Kidney (tissue), 14 donors: Measurements from ENCODE around the gene PATE2. TPM values are rescaled to one million over a fixed set of nuclear protein-coding genes. Genes with fewer than 3 reads are reported as not detected.

Source experiments
- DNase-seq, 5 donors: peaks; one replicate each; pipeline ENCODE4 v3.0.0-alpha.2; 2013 to 2020
- FAIRE-seq: peaks from 2 replicates; lab custom pipeline; 2012; peaks lifted over from hg19 to GRCh38; lab: Jason Lieb, UNC
- H3K27ac ChIP-seq, 2 donors: one replicate each; pipeline ENCODE4 v1.7.0; 2013; ENCODE audit warnings: low read depth in 2 of 2, low read length in 2 of 2, inconsistent platforms in 1 of 2
- H3K27me3 ChIP-seq: one replicate; pipeline ENCODE4 v1.7.1; 2013; ENCODE audit warnings: low read length, inconsistent platforms; ENCODE audit not compliant: control insufficient read depth, insufficient read depth
- H3K36me3 ChIP-seq, 3 donors: one replicate each; pipeline versions ENCODE4 v1.7.0 to v1.7.1; 2013; ENCODE audit warnings: low read length in 3 of 3, control low read depth in 1 of 3, inconsistent platforms in 1 of 3; ENCODE audit not compliant: insufficient read depth in 3 of 3, control insufficient read depth in 2 of 3
- H3K4me1 ChIP-seq, 3 donors: one replicate each; pipeline versions ENCODE4 v1.7.0 to v1.7.1; 2013; ENCODE audit warnings: low read length in 3 of 3, inconsistent platforms in 1 of 3, low read depth in 1 of 3; ENCODE audit not compliant: control insufficient read depth in 2 of 3, insufficient read depth in 2 of 3
- H3K4me3 ChIP-seq, 3 donors: one replicate each; pipeline versions ENCODE4 v1.7.0 to v1.8.1; 2013; ENCODE audit warnings: low read length in 3 of 3, control low read depth in 1 of 3, inconsistent platforms in 1 of 3
- H3K9ac ChIP-seq, 3 donors: one replicate each; pipeline versions ENCODE4 v1.7.0 to v1.7.1; 2013; ENCODE audit warnings: low read length in 3 of 3, control low read depth in 1 of 3, inconsistent platforms in 1 of 3
- H3K9me3 ChIP-seq, 3 donors: one replicate each; pipeline versions ENCODE4 v1.7.0 to v1.7.1; 2013; ENCODE audit warnings: low read length in 3 of 3, control low read depth in 1 of 3, inconsistent platforms in 1 of 3; ENCODE audit not compliant: control insufficient read depth in 2 of 3, insufficient read depth in 1 of 3
- intact Hi-C: fragments of 100-400 bp; cut with DNase I; formaldehyde crosslinking; loops from one replicate; pipeline ENCODE4 v1.11.1; 2022
- polyA plus RNA-seq: library from polyadenylated mRNA; stranded (reverse); fragments of 350-450 nt; fragmentation: Illumina TruSeq; extraction: RNeasy Lipid Tissue Mini Kit (QIAGEN cat#74804); gene quantifications from one replicate; pipeline ENCODE4 v1.2.3, GENCODE V29; 2014; ENCODE audit warnings: low read depth, low replicate concordance; ENCODE audit not compliant: insufficient read depth
- total RNA-seq: library from RNA; stranded (reverse); fragmentation: NEBNext Ultra II Directional; extraction: Animal tissue kit (Norgen Biotek cat#: 25700); gene quantifications from one replicate; pipeline ENCODE4 v1.2.1, GENCODE V29; 2021
- TF ChIP-seq, protein P1 (sequence below): IDR thresholded peaks from 3 replicates; pipeline ENCODE4 v1.5.1; 2012; ENCODE audit warnings: mild to moderate bottlenecking, moderate library complexity, borderline replicate concordance; ENCODE audit not compliant: insufficient read depth; ENCODE audit errors: extremely low read depth
- donor health status: control.
- donor health status: control.
- donor health status: control.
- donor health status: control.
- donor health status: control.
- donor health status: DM: yes; HTN: yes; CAD: no.
- donor health status: Normal renal cell carcinoma (clear cell type).

PATE2 gene
- total and polyA plus RNA-seq, 2 donors from 2014 or later, result not detected

- Histone ChIP-seq H3K9ac (no peak overlapping the region), H3K4me3 (no peak overlapping the region), H3K36me3 (no peaks in the 10 kb centered on the region), H3K9me3 (peaks cover 0 to 20% (median 2%) of the 10 kb centered on the region in 3 donors), H3K27ac (no peak overlapping the region), H3K4me1 (no peaks in the 10 kb centered on the region), H3K27me3 (no peaks in the 10 kb centered on the region)
- FAIRE-seq (no peak), DNase-seq (no peak)
- TF ChIP-seq, protein P1, sequence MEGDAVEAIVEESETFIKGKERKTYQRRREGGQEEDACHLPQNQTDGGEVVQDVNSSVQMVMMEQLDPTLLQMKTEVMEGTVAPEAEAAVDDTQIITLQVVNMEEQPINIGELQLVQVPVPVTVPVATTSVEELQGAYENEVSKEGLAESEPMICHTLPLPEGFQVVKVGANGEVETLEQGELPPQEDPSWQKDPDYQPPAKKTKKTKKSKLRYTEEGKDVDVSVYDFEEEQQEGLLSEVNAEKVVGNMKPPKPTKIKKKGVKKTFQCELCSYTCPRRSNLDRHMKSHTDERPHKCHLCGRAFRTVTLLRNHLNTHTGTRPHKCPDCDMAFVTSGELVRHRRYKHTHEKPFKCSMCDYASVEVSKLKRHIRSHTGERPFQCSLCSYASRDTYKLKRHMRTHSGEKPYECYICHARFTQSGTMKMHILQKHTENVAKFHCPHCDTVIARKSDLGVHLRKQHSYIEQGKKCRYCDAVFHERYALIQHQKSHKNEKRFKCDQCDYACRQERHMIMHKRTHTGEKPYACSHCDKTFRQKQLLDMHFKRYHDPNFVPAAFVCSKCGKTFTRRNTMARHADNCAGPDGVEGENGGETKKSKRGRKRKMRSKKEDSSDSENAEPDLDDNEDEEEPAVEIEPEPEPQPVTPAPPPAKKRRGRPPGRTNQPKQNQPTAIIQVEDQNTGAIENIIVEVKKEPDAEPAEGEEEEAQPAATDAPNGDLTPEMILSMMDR, result no peak
- intact Hi-C loops, result no loop called here
Observed at GRCh38 chr11:125799808-125800207, 21.2 kb upstream of the PATE2 start.

- Histone ChIP-seq H3K27ac (no peak overlapping the region), H3K4me1 (no peaks in the 10 kb centered on the region), H3K9ac (no peak overlapping the region), H3K27me3 (no peaks in the 10 kb centered on the region), H3K9me3 (peaks cover 0 to 18% (median 2%) of the 10 kb centered on the region in 3 donors), H3K36me3 (no peaks in the 10 kb centered on the region), H3K4me3 (no peak overlapping the region)
- intact Hi-C loops, result no loop called here
- FAIRE-seq, result no peak
- TF ChIP-seq, protein P1, result no peak
- DNase-seq, result no peak
Observed at GRCh38 chr11:125797641-125798040, 19.0 kb upstream of the PATE2 start.

GRCh38 chr11:125790825-125791224 lies 12.2 kb upstream of the PATE2 start:
- Histone ChIP-seq H3K27ac (no peak overlapping the region), H3K27me3 (no peaks in the 10 kb centered on the region), H3K9me3 (peaks cover 0 to 9% (median 0%) of the 10 kb centered on the region in 3 donors), H3K9ac (no peak overlapping the region), H3K36me3 (no peaks in the 10 kb centered on the region), H3K4me1 (no peaks in the 10 kb centered on the region), H3K4me3 (no peak overlapping the region)
- DNase-seq, result no peak
- TF ChIP-seq, protein P1, result no peak
- no peak for FAIRE-seq
- intact Hi-C loops, result no loop called here

GRCh38 chr11:125787827-125788226 lies 9.2 kb upstream of the PATE2 start, which contains the start of gene PATE3:
Gene PATE3 (plus strand): TSS chr11:125788127. CDS start chr11:125788152, 25 bp downstream.
- intact Hi-C loops, result no loop called here
- no peak within 1 kb of the TSS for H3K9ac ChIP-seq
- H3K27ac ChIP-seq, result no peak within 1 kb of the TSS
- no peak for DNase-seq
- TF ChIP-seq, protein P1, result no peak
- no peaks in the 10 kb centered on the region for H3K36me3 ChIP-seq
- no peaks in the 10 kb centered on the region for H3K9me3 ChIP-seq
- FAIRE-seq, result no peak
- no peak within 1 kb of the TSS for H3K4me3 ChIP-seq
- H3K27me3 ChIP-seq, result no peaks in the 10 kb centered on the region
- H3K4me1 ChIP-seq, result no peaks in the 10 kb centered on the region
